HG02970 (cell line): ENCODE data around the gene P2RY6.

Experiments used
- ATAC-seq: cut with Tn5 transposase; IDR thresholded peaks from one replicate; pipeline ENCODE4 v1.9.1; 2021; ENCODE audit warnings: mild to moderate bottlenecking, moderate library complexity, moderate number of reproducible peaks; ENCODE audit not compliant: unreplicated experiment, low FRiP score

The P2RY6 gene

GRCh38 chr11:73293356-73293936 is 21.3 kb downstream of the P2RY6 start:
- no peak for ATAC-seq

GRCh38 chr11:73294604-73295003 is 22.5 kb downstream of the P2RY6 start:
- no peak for ATAC-seq

DNA sequence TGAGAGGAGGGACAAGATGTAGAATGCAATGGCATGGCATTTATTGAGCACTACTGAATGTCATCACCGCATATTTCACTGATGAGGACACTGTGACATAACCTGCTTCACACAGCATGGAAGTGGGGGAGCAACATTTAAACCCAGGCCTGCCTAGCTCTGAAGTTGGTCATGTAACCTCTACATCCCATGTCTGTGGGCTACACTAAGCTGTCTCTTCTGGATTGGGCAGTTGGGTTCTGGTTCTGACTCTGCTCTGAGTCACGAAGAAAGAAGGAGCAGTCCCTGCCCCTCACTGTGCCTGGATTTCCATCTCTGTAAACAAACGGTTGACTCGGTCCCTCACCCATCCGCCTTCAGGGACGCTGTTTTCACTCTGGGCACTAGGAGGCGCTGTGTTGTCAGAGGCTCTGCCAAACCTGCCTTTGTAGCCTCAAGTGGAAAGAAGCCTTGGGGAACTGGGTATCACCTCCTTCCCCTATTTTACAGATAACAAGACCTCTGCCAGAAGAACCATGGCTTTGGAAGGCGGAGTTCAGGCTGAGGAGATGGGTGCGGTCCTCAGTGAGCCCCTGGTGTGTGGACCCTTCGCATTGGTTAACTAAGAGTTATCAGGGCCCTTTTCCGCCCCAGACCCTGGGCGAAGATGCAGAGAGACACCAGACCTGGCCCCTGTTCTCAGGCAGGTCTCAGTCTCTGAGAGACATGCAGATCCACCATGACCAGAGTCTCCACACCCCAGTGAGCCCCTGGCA is 23.3 kb downstream of the P2RY6 start:
- ATAC-seq = no peak

DNA sequence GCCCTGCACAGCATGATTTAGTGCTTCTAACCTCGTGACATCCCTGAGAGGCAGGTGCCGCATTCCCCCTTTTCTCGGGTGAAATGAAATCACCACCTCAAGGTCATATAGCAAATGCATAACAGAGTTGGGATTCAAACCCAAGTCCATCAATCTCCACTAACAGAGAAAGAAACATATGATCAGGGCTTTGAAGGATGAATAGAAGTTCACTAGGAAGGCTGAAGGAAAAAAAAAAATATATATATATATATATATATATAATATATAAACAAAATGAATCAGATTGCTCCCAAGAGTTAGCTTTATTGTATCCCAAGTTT is 23.8 kb downstream of the P2RY6 start:
- ATAC-seq = no peak

DNA sequence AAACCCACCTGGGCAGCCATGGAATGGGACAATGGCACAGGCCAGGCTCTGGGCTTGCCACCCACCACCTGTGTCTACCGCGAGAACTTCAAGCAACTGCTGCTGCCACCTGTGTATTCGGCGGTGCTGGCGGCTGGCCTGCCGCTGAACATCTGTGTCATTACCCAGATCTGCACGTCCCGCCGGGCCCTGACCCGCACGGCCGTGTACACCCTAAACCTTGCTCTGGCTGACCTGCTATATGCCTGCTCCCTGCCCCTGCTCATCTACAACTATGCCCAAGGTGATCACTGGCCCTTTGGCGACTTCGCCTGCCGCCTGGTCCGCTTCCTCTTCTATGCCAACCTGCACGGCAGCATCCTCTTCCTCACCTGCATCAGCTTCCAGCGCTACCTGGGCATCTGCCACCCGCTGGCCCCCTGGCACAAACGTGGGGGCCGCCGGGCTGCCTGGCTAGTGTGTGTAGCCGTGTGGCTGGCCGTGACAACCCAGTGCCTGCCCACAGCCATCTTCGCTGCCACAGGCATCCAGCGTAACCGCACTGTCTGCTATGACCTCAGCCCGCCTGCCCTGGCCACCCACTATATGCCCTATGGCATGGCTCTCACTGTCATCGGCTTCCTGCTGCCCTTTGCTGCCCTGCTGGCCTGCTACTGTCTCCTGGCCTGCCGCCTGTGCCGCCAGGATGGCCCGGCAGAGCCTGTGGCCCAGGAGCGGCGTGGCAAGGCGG is 24.5 kb downstream of the P2RY6 start:
- no peak for ATAC-seq

DNA sequence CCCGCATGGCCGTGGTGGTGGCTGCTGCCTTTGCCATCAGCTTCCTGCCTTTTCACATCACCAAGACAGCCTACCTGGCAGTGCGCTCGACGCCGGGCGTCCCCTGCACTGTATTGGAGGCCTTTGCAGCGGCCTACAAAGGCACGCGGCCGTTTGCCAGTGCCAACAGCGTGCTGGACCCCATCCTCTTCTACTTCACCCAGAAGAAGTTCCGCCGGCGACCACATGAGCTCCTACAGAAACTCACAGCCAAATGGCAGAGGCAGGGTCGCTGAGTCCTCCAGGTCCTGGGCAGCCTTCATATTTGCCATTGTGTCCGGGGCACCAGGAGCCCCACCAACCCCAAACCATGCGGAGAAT is 25.1 kb downstream of the P2RY6 start:
- ATAC-seq = no peak

GRCh38 chr11:73297702-73298101 is 25.6 kb downstream of the P2RY6 start:
- no peak for ATAC-seq

DNA sequence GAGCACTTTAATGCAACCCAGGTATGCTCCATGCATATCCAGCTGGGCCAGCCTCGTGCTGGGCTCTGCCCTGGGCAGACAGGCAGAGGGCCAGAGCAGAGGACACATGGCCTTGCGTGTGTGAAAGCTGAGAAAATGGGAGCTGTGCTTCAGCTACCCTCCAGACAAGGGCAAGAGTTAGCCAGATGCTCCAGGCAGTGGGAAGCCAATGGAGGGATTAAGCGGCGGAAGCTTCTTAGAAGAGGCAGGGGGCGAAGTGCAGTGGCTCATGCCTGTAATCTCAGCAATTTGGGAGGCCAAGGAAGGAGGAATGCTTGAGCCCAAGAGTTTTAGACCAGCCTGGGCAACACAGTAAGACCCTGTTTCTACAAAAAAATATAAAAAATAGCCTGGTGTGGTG is 26.1 kb downstream of the P2RY6 start:
- ATAC-seq = no peak

GRCh38 chr11:73299751-73300150 is 27.6 kb downstream of the P2RY6 start:
- ATAC-seq = no peak

DNA sequence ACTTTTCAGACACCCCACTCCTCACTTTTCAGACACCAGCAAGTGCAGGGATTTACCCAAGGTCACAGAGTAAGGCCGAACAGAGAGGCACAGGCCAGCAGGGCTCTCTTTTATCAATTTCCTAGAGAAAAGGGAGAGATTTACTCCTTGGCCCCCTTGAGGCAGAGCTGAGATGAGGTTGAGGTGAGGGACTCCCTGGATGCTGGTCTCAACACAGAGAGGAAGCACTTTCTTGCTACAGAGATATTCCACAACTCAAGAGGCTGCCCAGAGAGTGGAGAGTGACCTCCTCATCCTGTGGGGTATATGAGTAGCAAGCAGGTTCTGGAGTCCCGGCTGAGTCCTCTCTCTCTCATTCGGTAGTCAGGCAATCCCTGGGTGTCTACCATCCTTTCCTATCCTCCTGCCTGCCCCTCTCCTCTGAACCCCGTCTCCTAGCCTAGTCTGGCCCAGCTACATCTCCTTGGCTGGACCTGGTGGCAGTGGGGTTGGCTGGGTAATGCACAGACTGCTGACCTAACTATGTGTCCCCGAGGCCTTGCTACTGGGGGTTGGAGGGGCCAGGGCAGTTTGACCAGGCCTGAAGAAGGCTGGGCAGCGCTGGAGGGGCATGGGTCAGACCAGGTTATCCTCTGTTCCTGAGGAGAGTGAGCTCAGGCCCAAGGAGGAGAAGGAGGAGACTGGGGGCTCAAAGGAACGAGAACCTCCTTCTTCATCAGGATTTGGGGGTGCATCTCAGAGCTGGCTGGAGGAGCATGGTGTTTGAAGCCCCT is 34.1 kb downstream of the P2RY6 start:
- ATAC-seq = no peak

GRCh38 chr11:73306977-73307322 is 34.8 kb downstream of the P2RY6 start:
- ATAC-seq = no peak

DNA sequence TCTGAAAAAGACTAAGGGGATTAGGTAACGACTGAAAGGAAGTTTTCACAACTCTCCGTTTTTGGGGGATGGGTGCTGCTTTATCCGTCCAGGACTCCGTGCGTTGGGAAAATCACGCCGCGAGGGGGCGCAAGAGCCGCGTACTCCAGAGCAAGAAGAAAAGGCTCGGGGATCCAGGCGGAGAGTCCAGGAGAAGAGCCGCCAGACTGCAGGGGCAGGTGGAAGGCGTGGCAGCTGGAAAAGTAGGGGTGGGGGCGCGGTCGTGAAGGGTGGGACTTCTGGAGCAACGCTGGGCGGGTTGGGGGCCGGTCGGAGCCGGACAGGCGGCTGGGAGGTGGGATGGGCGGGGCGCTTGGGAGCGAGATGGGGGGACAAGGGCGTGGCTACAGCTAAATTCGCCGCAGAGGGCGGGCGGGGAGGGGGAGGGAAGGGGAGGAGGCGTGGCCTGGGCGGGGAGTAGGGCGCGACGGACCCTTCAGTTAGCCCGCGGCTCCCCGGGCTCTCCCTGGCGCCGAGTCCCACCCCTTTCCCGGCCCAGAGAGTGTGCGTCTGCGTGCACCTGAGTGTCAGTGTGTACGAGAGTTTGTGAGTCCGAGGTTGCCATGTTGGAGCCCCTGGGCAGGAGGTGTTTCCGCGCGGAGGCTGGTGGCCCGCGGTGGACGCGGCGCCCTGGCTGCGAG is 35.3 kb downstream of the P2RY6 start:
- peak; percentile 44 for ATAC-seq

DNA sequence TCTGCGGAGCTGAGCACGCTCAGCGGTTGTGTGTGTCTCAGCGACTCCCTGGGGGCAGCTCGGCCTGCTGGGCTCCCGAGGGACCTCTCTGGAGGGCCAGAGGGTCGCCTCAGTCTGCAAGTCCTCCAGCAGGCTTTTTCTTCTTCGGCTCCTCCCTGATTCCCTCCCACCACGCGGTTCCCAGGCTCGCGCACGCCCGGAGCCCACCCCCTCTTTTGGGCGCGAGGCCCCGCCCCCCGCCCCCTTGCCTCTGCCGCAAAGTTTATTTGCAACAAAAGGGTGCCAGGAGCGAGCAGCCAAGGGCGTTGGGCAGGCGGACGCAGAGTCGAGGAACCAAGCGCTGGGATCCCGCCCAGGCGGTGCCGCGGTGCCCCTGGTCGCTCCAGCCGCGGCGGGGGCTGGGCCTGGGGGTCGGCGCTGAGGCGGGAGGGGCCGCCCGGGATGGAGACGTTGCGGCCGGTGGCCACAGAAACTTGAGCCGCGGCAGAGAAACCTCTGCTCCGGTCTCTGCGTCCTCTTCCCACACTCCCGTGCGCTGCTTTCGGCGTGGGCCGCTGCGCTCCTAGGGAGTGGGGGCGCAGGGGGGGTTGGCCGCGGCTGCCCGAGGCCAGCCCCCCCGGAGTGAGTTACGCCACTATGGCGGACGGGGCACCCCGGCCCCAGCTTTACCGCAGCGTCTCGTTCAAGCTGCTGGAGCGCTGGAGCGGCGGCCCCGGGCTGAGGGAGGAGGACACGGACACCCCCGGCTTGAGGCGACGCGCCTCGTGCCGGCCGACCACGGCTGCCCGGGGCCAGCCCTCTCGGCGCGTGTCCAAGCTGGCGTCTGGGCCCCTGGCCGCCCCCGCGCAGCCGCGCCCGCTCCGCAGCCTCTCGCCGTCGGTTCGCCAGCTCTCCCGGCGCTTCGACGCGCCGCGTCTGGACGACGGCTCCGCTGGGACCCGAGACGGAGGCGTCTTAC is 36.1 kb downstream of the P2RY6 start, which contains the start of gene ARHGEF17:
TSS of gene ARHGEF17 (plus strand) at position 274 of the 958 bp plus-strand sequence. CDS start at position 637, 363 bp downstream.
- peak; percentile 16 for ATAC-seq

DNA sequence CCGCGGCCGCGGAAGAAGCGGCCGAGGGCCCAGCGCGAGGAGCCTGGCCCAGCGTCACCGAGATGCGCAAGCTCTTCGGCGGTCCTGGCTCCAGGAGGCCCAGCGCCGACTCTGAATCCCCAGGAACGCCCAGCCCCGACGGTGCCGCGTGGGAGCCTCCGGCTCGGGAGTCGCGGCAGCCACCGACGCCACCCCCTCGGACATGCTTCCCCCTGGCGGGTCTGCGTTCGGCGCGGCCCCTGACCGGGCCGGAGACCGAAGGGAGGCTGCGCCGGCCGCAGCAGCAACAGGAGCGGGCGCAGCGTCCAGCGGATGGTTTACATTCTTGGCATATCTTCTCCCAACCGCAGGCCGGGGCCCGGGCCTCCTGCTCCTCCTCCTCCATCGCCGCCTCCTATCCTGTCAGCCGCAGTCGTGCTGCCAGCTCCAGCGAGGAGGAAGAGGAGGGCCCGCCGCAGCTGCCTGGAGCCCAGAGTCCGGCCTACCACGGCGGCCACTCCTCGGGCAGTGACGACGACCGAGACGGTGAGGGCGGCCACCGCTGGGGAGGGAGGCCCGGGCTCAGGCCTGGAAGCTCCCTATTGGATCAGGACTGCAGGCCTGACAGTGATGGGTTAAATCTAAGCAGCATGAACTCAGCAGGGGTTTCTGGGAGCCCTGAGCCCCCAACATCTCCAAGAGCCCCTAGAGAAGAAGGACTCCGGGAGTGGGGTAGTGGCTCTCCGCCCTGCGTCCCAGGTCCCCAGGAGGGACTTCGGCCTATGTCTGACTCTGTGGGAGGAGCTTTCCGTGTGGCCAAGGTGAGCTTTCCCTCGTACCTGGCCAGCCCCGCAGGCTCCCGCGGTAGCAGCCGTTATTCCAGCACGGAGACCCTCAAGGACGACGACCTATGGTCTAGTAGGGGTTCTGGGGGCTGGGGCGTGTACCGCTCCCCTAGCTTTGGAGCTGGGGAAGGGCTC is 37.1 kb downstream of the P2RY6 start:
- no peak for ATAC-seq

DNA sequence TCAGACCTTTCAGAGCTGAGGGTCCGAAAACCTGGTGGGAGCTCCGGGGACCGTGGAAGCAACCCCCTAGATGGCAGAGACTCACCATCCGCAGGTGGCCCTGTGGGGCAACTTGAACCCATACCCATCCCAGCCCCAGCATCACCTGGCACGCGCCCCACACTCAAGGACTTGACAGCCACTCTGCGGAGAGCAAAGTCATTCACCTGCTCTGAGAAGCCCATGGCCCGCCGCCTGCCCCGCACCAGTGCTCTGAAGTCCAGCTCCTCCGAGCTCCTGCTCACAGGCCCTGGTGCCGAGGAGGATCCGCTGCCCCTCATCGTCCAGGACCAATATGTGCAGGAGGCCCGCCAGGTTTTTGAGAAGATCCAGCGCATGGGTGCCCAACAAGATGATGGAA is 37.9 kb downstream of the P2RY6 start:
- ATAC-seq = no peak

- no peak for ATAC-seq
These were observed 38.7 kb downstream of the P2RY6 start for GRCh38 chr11:73310661-73311393.

DNA sequence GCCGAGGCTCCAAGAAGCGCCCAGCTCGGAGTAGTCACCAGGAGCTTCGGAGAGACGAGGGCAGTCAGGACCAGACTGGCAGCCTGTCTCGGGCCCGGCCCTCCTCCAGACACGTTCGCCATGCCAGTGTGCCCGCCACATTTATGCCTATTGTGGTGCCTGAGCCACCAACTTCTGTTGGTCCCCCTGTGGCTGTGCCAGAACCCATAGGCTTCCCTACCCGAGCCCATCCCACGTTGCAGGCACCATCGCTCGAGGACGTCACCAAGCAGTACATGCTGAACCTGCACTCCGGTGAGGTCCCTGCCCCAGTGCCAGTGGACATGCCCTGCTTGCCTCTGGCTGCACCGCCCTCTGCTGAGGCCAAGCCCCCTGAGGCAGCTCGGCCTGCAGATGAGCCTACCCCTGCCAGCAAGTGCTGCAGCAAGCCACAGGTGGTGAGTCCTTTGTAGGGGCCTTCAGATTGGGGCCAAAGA is 39.3 kb downstream of the P2RY6 start:
- no peak for ATAC-seq

DNA sequence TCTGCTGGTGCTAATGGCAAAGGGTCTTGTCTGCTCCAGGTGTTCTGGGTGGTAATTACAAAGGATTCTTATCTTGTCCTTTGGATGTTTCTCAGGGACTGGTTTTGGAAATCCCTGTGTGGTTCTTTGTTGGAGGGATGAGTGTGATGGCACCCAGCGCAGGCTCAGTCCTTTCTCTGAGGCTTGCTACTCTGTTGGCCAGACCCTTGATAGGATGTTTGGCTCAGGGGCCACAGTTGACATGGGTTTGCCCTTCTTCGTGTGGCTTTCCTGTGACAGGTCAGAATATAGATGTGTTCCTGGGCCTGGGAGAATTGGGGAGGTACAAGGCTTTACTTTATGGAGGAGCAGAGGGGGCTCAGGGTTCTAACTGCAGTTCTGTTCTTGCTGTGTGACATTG is 39.9 kb downstream of the P2RY6 start:
- ATAC-seq = no peak
